Neural progenitor cell (in vitro differentiated cells): ENCODE results near the gene ST6GAL2.

Experiments used
- CTCF ChIP-seq: fragments of 200-600 bp; sonication (generic); IDR thresholded peaks from 2 replicates; pipeline ENCODE4 v1.5.1; 2017; ENCODE audit warnings: antibody characterized with exemption, mild to moderate bottlenecking
- EZH2 ChIP-seq: fragments of 200-600 bp; sonication (generic); IDR thresholded peaks from 2 replicates; pipeline ENCODE4 v1.6.1; 2017; ENCODE audit warnings: antibody characterized with exemption, mild to moderate bottlenecking, moderate library complexity
- EZH2phosphoT487 ChIP-seq: fragments of 200-600 bp; sonication (generic); IDR thresholded peaks from 2 replicates; pipeline ENCODE4 v1.6.1; 2017; ENCODE audit warnings: antibody characterized with exemption

DNA sequence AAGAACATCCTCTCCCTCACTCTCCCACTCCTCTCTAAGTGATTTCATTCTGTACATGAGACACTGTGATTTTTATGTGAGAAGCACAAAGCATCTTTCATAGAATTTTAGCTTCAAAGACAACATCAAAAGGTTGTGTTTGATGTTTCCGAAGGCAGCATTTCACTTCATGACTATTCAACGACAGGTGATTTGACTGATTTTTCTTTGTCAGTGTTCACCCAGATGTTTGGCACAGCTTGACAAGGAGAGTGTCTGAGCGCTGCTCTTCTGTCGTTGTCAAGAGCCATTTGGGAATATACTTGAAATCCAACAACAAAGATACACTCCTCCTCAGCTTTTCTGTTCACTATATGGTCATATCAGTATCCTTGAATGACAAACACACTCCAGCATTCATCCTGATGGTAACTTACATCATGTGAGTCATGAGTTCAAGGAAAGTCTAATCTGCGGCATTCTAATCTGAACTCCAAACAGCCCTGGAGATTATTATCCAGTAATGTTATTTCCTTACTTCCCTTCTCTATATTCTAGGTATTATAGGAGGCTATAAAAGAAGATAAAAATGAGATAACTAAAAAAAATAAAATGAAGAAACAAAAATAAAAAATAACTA, 45.9 kb upstream of the ST6GAL2 start:
- TF ChIP-seq CTCF (no peak), EZH2phosphoT487 (no peak), EZH2 (no peak)
